ENCODE results near the gene ZNF593OS. TPM values are rescaled to one million over a fixed set of nuclear protein-coding genes. Genes with fewer than 3 reads are reported as not detected.

The ZNF593OS gene
- total RNA-seq, 1 experiment from 2014 or later, result not detected

DNA sequence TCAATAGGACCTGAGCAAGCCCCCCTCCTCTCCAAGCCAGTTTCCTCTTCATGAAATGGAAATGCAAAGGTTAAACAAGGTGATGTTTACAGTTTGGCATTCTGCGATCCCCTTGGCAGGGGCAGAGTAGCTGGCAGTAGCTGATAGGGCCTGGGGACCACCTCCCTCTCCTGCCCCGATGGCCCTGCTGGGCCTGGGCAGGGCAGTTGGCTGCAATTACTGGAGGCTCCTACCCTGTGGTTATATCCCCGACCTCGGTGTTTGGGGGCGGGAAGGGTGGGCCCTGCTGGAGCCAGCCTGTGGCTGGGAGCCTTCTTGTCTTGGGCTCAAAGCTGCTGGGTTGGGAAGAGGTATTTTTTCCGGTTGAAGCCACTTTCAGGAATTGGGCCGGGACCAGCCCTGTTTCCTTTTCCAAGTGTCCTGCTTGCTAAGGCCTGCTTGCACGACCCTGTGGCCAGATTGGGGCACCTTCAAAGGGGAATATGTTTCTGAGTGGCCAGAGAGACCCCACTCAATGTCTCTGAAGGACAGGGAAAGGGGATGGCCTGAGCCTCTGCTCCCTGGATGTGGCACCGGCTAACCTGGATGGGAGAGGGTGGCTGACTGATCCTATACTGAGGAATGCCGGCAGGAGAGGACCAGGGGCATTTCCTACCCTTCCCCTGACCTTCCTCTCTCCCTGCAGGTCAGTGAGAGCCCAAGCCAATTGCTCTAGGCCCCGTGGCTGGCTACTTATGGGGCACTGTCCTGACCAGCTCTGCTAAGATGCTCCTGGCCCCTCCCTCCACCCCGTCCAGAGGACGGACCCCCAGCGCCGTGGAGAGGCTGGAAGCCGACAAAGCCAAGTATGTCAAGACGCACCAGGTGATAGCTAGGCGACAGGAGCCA, 10.9 kb downstream of the ZNF593OS start:
- Histone ChIP-seq H4K5ac (ENCODE audit: insufficient read length, low read depth, low read length) (no peak overlapping the region), H3K18ac (ENCODE audit: insufficient read length, low read depth, low read length) (no peak overlapping the region), H2BK12ac (ENCODE audit: insufficient read length, low read depth, low read length) (no peak overlapping the region), H3K4ac (ENCODE audit: low read depth, low read length) (no peak overlapping the region), H2BK20ac (ENCODE audit: low read depth, low read length, poor library complexity, severe bottlenecking) (no peak overlapping the region), H2BK5ac (ENCODE audit: insufficient read length, low read length) (no peak overlapping the region), H3K79me2 (ENCODE audit: insufficient read depth, low read length) (no peaks in the 10 kb centered on the region), H3K9ac (ENCODE audit: extremely low read depth, insufficient read length, low read length) (no peak overlapping the region), H3T11ph (ENCODE audit: low read length) (no peak overlapping the region), H3K4me2 (ENCODE audit: insufficient read depth, insufficient read length, low read length) (peak overlapping the region; percentile 46), H4K8ac (replicated peaks; ENCODE audit: insufficient read length, low read depth, low read length) (no peak overlapping the region), H3K4me1 (ENCODE audit: insufficient read depth, low read length) (peaks cover 11% of the 10 kb centered on the region; the same call in 1 of the 2 replicates), H3K79me1 (ENCODE audit: insufficient read depth, low read depth, low read length, poor library complexity, severe bottlenecking) (no peaks in the 10 kb centered on the region), H3K27ac (ENCODE audit: insufficient read length, low read depth, low read length) (no peak overlapping the region), H4K91ac (ENCODE audit: insufficient read length, low read depth, low read length) (no peak overlapping the region), H2AFZ (ENCODE audit: low read length) (no peak overlapping the region), H3K14ac (ENCODE audit: insufficient read depth, low read length) (no peak overlapping the region), H2AK5ac (ENCODE audit: insufficient read length, low read length) (no peak overlapping the region), H4K20me1 (ENCODE audit: control insufficient read depth, insufficient read depth, insufficient read length) (no peaks in the 10 kb centered on the region), H2BK15ac (ENCODE audit: low read depth, low read length) (no peak overlapping the region), H3K9me3 (ENCODE audit: control insufficient read depth, low read depth, low read length) (no peaks in the 10 kb centered on the region), H2BK120ac (ENCODE audit: low read depth, low read length, poor library complexity, severe bottlenecking) (no peak overlapping the region), H3K56ac (ENCODE audit: insufficient read length, low read depth, low read length) (no peak overlapping the region), H3K27me3 (ENCODE audit: insufficient read depth, low read length) (peaks cover 39% of the 10 kb centered on the region; the same call in 1 of the 2 replicates), H3K23ac (ENCODE audit: insufficient read length, low read depth, low read length) (no peak overlapping the region), H3K23me2 (ENCODE audit: insufficient read length, low read depth, low read length, poor library complexity, severe bottlenecking) (peaks cover 24% of the 10 kb centered on the region)
- Mint-ChIP-seq H3K27me3 (ENCODE audit: low read depth) (peaks cover 93% of the 10 kb centered on the region), H3K9me3 (peaks cover 0 to 4% of the 10 kb centered on the region in 2 experiments; a peak in 1 of 5 replicates), H3K36me3 (ENCODE audit: insufficient read depth in 1 of 3, low read depth in 3 of 3) (no peaks in the 10 kb centered on the region), H3K4me3 (peak overlapping the region; percentile 49 to 71), H3K27ac (peak overlapping the region in 1 of 3 experiments; percentile 74; a peak in 1 of 7 replicates), H3K4me1 (peaks cover 48 to 56% of the 10 kb centered on the region in 2 experiments)
- DNase-seq, result no peak
- no CpG with 5 or more reads among the region's 18 CpGs for WGBS (ENCODE audit: extremely low coverage, insufficient read length, low lambda C conversion rate)
- TF ChIP-seq, protein P1, sequence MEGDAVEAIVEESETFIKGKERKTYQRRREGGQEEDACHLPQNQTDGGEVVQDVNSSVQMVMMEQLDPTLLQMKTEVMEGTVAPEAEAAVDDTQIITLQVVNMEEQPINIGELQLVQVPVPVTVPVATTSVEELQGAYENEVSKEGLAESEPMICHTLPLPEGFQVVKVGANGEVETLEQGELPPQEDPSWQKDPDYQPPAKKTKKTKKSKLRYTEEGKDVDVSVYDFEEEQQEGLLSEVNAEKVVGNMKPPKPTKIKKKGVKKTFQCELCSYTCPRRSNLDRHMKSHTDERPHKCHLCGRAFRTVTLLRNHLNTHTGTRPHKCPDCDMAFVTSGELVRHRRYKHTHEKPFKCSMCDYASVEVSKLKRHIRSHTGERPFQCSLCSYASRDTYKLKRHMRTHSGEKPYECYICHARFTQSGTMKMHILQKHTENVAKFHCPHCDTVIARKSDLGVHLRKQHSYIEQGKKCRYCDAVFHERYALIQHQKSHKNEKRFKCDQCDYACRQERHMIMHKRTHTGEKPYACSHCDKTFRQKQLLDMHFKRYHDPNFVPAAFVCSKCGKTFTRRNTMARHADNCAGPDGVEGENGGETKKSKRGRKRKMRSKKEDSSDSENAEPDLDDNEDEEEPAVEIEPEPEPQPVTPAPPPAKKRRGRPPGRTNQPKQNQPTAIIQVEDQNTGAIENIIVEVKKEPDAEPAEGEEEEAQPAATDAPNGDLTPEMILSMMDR (conservative IDR thresholded peaks at IDR 0.05), result no peak

Measured in H9 (cell line).